GM21737 (cell line): Measurements from ENCODE around the gene FAM222B.
A peak's percentile ranks its signal among the peaks of the same experiment; 100 is the strongest.
"Not testable (repeated sequence)": the region's sequence is repeated elsewhere in the genome, so short reads cannot be mapped to it uniquely, and the experiment has no call there.

Experiments used
- ATAC-seq: cut with Tn5 transposase; IDR thresholded peaks from one replicate; pipeline ENCODE4 v1.9.1; 2021; ENCODE audit warnings: mild to moderate bottlenecking, moderate library complexity; ENCODE audit not compliant: unreplicated experiment

FAM222B gene

DNA sequence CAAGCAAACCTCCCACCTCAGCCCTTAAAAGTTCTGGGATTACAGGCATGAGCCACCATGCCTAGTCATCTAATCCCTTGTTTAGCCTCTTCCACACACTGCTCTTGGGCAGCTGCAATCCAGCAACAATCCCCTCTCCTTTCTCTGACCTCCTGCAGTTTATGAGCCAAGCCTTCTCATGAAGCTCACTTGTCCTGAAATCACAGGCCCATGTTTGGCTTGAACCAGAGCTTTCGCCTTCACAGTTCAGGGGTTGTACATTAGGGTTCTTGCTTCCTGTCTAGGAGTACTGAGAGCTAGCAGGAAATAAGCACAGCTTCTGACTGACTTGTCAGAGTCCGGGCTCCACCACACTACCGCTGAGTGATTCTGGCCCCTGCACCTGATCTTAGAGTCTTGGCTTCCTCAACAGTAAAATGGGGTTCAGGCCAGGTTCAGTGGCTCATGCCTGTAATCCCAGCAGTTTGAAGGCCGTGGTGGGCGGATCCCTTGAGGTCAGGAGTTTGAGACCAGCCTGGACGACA lies 28.5 kb upstream of the FAM222B start:
- peak; percentile 88 for ATAC-seq

DNA sequence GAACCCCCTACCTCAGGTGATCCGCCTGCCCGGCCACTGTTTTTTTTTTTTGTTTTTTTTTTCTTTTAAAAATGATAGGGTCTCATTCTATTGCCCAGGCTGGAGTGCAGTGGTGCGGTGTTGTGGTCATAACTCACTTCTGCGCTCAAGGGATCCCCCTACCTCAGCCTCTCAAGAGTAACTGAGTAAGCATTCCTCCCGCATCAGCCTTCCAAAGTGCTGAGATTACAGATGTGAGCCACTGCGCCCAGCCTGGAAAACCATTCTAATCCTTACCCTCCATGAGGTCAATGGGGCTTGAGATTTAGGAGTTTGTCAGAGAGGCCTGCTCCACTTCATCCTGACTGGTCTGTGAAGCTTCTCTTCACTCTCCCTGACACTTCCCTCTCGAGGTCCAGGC lies 24.7 kb upstream of the FAM222B start:
- ATAC-seq = no peak

DNA sequence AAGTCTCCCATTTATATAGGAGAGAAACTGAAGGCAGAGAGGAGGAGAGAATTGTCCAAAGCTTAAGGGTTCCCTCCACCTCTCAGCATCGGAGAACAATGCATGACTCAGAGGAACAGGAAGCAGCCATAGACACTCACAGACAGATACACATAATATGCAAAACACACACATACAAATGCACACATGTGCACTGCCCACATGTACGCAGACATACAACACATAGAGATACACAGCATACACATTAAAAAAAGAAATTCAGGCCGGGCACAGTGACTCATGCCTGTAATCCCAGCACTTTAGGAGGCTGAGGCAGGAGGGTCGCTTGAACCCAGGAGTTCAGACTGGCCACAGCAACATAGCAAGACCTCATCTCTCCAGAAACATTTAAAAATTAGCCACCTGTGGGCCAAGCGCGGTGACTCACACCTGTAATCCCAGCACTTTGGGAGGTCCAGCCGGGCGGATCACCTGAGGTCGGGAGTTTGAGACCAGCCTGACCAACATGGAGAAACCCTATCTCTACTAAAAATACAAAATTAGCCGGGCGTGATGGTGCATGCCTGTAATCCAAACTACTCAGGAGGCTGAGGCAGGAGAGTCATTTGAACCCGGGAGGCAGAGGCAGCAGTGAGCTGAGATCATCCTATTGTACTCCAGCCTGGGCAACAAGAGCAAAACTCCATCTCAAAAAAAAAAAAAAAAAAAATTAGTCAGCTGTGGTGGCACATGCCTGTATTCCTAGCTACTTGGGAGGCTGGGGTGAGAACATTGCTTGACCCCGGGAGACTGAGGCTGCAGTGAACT lies 23.6 kb upstream of the FAM222B start:
- ATAC-seq = no peak

DNA sequence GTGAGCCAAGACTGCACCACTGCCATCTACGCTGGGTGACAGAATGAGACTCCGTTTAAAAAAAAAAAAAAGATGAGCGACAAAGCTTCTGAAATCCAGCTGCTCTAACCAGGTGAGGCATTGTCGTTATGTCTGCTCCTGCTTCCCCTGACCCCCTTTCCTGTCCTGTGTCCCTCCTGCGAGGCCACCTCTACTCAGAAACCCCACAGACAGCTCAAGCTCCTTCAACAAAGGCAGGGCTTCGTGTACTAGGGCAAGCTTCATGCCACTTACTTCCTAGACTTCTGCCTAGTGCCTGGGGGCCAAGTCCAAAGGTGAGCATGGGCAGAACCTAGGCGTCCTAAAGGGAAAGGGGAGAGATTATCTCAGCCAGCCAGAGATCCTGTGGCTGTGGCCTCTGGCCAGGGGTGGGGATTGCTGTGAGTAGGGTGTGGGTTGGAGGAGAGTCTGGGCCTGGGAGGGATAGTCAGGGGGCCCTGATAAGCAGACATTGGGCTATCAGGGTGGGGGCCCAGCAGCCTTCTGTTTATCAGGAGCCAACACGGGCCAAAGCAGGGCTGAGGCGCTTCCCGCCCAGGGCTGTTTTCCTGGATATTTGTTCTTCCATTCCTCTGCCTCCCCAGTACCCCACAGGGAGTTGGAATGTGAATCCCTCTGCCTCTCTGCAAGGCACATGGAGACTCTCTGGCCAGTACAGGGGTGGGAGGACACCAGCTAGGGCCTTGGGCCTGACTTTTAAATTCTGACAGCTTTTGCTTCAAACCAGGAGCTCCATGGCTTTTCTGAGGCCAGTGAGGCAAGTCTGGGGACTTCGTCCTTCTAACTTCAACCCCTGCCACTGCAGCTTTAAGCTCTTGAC lies 22.6 kb upstream of the FAM222B start:
- no peak for ATAC-seq

DNA sequence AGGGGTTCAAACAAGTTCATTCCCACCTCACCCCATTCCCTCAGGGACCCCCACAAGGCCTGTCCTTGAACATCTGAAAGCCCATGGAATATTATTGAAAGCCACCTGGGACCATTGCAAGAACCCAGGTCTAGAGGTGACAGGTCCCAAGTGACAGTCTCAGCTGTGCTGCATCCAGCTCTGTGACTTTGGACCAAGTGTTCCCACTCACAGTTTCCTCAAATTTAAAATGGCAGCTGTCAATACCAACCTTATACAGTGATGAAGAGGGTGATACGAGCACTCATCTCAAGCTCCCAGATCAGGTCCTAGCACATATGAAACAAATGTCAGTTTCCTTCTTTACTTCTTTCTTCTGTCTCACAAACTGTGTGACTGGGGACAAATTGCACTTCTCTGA lies 21.4 kb upstream of the FAM222B start:
- ATAC-seq = no peak

DNA sequence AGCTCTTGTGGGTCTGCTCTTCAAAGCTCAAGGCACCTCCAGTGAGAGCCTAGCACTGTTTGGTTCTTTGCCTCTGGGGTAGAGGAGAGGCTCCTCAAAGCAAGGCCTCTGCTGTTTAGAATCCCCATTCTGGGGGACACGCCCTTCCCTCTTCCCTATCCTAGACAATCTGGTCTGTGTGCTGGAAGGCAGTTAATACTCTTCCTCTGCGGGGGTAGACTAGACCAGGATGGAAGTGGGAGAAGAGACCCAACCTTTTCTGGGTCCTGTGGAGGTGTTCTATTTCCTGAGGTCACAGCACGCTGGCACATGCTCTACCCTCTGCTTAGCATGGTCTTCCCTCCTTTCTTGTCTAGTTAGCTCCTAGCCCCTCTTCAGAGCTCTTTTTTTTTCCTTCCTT lies 20.0 kb upstream of the FAM222B start:
- no peak for ATAC-seq

DNA sequence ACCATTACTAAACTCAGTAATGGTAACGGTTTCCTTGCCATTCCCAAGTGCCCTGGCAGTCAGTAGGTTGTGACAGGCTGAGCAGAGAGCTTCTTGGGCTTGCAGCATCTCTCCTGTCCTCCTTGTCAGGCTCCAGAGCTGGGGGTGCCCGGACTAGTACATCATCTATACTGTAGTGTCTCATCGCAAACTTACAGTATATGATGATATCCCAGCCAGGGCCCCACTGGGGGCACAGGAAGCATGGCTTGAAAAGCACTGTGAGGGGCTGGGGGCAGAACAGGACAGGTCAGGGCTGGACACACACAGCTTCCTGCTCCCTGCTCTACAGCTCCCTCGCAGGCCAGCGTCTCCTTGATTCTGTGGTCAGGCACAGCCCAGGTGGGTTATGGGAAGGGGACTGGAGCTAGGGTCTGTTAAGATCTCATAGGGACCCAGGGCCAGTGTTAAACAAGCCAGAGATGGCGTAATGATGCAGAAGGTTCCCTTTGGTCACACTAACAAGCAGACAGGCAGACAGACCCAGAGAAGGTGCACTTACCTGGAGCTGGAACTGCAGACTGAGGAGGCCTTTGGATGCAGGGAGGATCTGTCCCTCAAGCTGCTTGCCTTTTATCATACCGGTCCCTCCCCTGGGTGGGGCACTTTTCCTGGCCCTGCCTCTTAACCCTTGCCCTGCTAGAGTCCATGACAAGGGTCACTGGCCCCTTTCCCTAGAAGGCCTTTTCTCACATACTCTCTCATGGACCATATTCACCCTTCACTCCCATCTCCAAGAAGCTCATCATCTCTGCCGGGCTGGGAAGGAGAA lies 19.0 kb upstream of the FAM222B start:
- ATAC-seq = no peak

DNA sequence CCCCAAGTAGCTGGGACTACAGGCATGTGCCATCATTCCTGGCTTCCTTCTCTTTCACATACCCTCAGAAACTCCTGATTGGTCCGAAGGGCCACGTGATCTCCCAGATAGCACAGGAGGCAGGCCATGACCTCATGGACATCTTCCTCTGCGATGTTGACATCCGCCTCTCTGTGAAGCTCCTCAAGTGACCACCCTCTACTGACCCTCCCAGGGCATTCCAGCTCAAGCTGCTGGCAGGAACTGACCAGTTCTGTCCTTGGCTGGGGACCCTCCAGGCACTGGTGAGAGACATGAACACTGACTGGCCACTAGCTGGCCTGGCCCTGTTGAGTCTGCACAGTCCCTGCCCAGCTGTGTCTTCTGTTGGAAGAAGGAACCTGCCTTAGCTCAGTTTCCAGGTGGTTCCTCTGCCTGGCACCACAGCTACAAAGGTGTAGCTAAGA lies 17.8 kb upstream of the FAM222B start:
- no peak for ATAC-seq

DNA sequence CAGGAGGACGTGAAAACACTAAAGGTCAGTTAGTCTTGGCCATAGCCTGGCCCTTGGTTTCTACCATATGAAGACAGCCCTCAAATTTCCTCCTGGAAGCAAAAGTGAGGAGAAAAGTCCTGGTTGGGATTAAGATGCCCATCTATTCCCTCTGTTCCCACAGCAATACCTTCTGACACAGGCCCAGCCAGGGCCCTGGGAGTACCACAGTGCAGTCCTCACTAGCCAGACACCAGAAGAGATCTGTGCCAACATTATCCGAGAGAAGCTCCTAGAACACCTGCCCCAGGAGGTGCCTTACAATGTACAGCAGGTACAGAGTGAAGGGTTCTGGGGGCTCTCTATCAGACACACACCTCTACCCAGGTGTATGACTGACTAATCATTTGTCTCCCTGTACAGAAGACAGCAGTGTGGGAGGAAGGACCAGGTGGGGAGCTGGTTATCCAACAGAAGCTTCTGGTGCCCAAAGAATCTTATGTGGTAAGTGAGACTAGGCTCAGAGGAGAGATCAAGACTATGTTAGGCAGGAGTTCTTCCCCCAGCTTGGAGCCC lies 16.3 kb upstream of the FAM222B start:
- no peak for ATAC-seq

DNA sequence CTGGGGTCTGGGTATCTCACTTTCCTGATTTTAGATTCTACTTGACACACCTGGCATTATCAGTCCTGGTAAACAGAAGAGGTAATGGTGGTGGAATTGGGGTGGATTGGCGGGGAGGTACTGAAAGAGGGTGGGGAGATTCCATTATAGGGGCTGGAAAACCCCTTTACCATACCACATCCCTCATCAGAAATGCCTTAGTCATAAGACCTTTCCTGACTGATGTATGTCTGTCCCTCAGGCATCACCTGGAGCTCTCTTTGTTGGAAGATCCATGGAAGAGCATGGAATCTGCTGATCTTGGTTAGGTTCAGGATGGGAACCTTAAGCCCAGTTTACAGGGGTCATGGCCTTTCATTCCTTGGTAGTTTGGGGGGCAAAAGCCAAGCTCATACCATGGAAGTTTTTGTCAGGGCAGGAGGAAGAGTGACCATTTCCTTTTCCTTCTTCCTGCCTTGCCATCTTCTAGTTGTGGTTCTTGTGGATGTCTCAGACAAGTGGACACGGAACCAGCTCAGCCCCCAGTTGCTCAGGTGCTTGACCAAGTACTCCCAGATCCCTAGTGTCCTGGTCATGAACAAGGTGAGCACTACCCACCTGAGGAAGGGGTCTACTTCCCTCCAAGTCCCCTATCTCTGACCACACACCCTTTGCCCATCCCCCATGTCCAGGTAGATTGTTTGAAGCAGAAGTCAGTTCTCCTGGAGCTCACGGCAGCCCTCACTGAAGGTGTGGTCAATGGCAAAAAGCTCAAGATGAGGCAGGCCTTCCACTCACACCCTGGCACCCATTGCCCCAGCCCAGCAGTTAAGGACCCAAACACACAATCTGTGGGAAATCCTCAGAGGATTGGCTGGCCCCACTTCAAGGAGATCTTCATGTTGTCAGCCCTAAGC lies 15.6 kb upstream of the FAM222B start:
- ATAC-seq = no peak

DNA sequence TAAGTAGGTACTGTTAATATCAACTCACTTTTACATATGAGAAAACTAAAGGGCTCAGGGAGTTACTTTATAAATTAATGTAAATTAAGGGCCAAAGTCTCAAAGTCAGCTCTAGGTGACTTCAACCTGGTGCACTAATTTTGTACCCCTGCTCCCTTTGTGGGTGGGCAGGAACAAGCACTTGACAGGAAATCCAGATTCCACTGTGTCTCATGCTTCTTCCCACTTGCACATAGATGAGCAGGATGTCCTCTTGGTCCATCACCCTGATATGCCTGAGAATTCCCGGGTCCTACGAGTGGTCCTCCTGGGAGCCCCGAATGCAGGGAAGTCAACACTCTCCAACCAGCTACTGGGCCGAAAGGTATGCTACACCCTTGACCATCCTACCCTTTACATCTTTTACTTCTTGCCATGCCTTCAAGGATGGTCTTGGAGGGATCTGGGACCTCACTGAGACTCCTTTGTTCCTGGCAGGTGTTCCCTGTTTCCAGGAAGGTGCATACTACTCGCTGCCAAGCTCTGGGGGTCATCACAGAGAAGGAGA lies 13.5 kb upstream of the FAM222B start:
- no peak for ATAC-seq

DNA sequence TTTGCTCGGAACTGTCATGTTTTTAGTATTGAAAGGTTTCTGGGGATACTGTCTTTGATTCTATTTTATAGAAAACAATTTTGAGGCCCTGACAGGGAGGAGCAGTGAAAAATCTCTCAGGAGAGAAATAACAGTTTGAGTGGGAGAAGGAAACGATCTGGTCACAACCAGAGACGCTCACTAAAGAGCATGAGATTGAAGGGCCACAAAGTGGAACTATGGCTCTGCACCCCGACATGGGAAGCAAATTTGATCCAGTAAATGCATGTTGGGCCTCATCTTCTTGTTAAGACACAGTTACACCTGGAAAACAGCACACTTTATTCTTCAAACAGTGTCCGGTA lies 12.7 kb upstream of the FAM222B start:
- no peak for ATAC-seq

DNA sequence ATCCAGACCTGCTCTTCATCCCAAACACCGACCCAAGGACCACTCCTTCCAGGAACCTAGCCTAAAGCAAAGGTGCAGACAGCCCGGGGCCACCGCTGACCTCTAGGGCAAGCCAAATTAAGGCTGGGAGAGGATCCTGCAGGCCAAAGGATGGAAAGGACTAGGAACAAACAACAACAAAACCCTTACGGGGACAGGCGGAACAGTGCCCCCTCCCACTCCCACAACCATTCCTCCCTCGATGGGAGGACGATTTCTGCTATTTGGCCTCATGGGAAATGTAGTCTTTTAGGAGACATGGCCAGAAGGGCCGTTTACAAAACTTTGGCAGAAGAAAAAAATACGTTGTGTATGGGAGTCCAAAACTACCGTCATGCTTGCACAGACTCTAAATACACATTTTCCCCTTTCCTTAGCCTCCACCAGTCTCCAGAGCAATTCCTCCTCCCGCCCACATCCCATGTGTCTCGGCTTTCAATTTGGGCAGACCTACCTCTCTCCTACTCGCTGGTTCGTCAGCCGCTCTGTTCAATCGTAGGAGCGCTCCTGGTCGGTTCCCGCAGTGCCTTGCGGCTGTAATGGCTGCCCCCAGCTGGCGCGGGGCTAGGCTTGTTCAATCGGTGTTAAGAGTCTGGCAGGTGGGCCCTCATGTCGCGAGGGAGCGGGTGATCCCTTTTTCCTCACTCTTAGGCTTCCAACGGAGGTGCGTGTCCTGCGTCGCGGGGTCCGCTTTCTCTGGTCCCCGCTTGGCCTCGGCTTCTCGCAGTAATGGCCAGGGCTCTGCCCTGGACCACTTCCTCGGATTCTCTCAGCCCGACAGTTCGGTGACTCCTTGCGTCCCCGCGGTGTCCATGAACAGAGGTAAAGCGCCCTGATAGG lies 12.1 kb upstream of the FAM222B start, which contains the start of gene ERAL1:
Gene ERAL1 (plus strand): TSS at position 560 of the 879 bp plus-strand sequence. CDS start 19 bp downstream, at position 579.
- peak; percentile 92 for ATAC-seq

DNA sequence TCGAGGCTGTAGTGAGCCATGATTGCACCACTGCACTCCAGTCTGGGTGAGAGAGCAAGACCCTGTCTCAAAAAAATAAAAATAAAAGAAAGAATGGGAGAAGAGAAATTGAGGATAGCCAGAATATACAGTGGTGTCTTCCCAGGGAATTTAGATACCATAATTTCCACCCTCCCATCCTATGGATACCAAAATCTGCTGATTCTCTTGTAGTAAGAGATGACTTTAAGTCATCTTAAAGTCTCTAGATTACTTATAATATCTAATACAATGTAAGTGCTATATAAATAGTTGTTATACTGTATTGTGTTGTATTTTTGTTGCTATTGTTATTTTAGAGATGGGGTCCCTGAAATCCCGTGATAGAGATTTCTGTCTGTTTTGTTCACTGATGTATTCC lies 10.7 kb upstream of the FAM222B start:
- ATAC-seq = no peak

DNA sequence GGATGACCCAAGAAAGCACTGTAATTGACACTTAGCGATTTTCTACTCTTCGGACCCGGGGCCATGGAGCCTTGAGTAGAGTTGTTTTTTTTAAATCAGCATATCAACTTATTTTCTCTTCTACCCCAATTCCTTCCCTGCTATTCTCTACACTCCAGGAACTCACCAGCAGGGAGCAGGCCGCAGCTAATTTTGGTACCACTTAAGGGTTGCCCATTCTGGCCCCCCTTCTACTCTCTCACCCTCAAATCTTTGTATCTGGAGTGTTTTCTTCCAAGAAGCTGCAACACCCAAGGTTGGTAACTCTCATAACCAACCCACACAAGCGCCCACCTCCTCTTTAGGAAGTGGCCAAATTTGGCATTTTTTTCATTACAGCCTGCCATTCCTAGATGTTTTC lies 6.7 kb upstream of the FAM222B start:
- ATAC-seq = no peak

DNA sequence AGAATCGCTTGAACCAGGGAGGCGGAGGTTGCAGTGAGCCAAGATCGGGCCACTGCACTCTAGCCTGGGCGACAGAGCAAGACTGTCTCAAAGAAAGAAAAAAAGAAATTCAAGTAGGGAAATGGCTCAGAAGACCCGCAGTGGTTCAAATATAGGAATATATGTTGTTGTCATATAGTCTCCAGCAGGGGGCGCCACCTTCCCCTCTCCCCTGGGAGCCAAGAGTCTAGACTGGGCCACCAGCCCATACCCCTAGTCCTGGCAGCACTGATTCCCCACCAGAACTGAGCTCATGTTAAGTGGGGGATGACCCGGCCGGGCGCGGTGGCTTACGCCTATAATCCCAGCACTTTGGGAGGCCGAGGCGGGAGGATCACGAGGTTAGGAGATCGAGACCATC lies 6.1 kb upstream of the FAM222B start:
- not testable (repeated sequence) for ATAC-seq

DNA sequence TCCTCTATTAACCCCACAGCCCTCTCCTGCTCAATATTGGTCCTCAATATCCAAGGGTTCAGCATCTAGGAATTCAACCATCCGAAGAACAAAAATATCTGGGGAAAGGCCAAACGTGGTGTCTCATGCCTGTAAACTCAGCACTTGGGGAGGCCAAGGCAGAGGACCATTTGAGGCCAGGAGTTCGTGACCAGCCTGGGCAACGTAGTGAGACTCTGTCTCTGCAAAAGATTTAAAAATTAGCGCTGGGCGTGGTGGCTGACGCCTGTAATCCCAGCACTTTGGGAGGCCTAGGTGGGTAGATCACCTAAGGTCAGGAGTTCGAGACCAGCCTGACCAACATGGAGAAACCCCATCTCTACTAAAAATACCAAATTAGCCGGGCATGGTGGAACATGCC lies 4.1 kb upstream of the FAM222B start:
- not testable (repeated sequence) for ATAC-seq

DNA sequence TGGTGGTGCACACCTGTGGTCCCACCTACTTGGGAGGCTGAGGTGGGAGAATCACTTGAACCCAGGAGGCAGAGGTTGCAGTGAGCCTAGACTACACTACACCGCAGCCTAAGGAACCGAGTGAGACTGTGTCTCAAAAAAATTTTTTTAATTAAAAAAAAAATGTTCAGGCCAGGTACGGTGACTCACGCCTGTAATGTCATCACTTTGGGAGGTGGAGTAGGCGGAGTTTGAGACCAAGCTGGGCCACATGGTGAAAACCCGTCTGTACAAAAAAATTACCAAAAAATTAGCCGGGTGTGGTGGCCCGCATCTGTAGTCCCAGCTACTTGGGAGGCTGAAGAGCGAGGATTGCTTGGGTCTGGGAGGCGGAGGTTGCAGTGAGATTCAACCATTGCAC lies 3.6 kb upstream of the FAM222B start:
- no peak for ATAC-seq

DNA sequence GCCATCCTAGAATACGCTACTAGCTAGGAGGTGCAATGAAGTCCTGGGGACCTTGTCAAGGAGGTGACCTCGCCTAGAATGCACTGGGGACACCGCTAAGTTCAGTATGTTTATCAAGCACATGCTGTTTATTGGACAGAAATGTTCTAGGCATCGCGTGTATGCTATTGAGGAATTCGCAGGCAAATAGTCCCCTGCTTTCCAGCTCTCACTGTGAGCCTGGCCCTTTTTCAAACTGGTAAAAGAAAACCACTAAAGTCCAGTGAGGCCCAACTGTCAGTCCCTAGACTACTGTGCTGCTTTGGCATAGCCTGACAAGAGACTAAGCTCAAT lies 1.2 kb upstream of the FAM222B start:
- ATAC-seq = no peak
